Endothelial cell of umbilical vein (primary cell): ENCODE data around the gene ALDH1A3. TPM values are rescaled to one million over a fixed set of nuclear protein-coding genes. Genes with fewer than 3 reads are reported as not detected.

ENCODE experiments used
- BruUV-seq: library from RNA; stranded (reverse); fragments of 400-500 nt; replicated peaks from 2 replicates; lab custom pipeline; 2021; lab: Mats Ljungman, UMichigan
- CTCF ChIA-PET: fragments of 300-600, 350-600 bp; sonication (Branson Sonifier 250); formaldehyde crosslinking; loops from one replicate; lab custom pipeline; 2021; ENCODE audit warnings: antibody characterized with exemption, inconsistent platforms; lab: Charles Lee
- POLR2A ChIA-PET: fragments of 300-600, 350-600 bp; sonication (Branson Sonifier 250); formaldehyde crosslinking; loops from one replicate; lab custom pipeline; 2021; ENCODE audit warnings: antibody characterized with exemption, inconsistent platforms; lab: Charles Lee
- DNase-seq: peaks from one replicate; pipeline ENCODE4 v3.0.0-alpha.2; 2011; ENCODE audit warnings: low read depth, low spot score
- FAIRE-seq: peaks from 2 replicates; lab custom pipeline; 2011; peaks lifted over from hg19 to GRCh38; lab: Jason Lieb, UNC
- H2AFZ ChIP-seq: 2 replicates; pipeline ENCODE4 v1.6.0; 2012; ENCODE audit warnings: low read depth, low read length, control low read depth, inconsistent platforms
- H3K27ac ChIP-seq: 2 replicates; pipeline ENCODE4 v1.5.1; 2011; ENCODE audit warnings: low read depth, mild to moderate bottlenecking, control low read depth, low read length, moderate library complexity; ENCODE audit not compliant: insufficient read depth
- H3K27me3 ChIP-seq, 2 experiments: 2 replicates each; pipeline versions ENCODE4 v1.6.0 to v1.6.1; 2011; ENCODE audit warnings: low read length in 2 of 2, mixed read lengths in 1 of 2; ENCODE audit not compliant: control insufficient read depth in 2 of 2, insufficient read depth in 2 of 2
- H3K36me3 ChIP-seq, 2 experiments: 2 replicates in 1 of 2; 3 replicates in 1 of 2; pipeline ENCODE4 v1.5.1; 2011; ENCODE audit warnings: low read length in 2 of 2, mild to moderate bottlenecking in 1 of 2, moderate library complexity in 1 of 2; ENCODE audit not compliant: control insufficient read depth in 2 of 2, insufficient read depth in 2 of 2; ENCODE audit errors: extremely low read depth in 1 of 2
- H3K4me1 ChIP-seq: 3 replicates; pipeline ENCODE4 v1.5.1; 2011; ENCODE audit warnings: mild to moderate bottlenecking, low read length; ENCODE audit not compliant: control insufficient read depth, insufficient read depth; ENCODE audit errors: extremely low read depth
- H3K4me2 ChIP-seq: 2 replicates; pipeline ENCODE4 v1.6.1; 2011; ENCODE audit warnings: low read length, control low read depth, mixed read lengths; ENCODE audit not compliant: insufficient read depth
- H3K4me3 ChIP-seq, 3 experiments: fragments of 200-600 bp in 1 of 3; sonication (generic), shearing (Covaris generic) in 1 of 3; replicated peaks in 1 of 3; 2 replicates each; pipeline ENCODE4 v1.5.1; 2011 to 2016; ENCODE audit warnings: control low read depth in 3 of 3, low read length in 3 of 3, mild to moderate bottlenecking in 2 of 3, inconsistent platforms in 1 of 3, low read depth in 1 of 3, moderate library complexity in 1 of 3; ENCODE audit not compliant: insufficient read depth in 1 of 3
- H3K79me2 ChIP-seq: 2 replicates; pipeline ENCODE4 v1.6.0; 2012; ENCODE audit warnings: low read length, inconsistent platforms; ENCODE audit not compliant: control insufficient read depth, insufficient read depth
- H3K9ac ChIP-seq: replicated peaks from 2 replicates; pipeline ENCODE3; 2011; ENCODE audit warnings: low read length, control low read depth; ENCODE audit not compliant: insufficient read depth; ENCODE audit errors: extremely low read depth
- H3K9me1 ChIP-seq: replicated peaks from 3 replicates; pipeline ENCODE4 v1.6.0; 2011; ENCODE audit warnings: mild to moderate bottlenecking, low read length; ENCODE audit not compliant: control insufficient read depth, insufficient read depth; ENCODE audit errors: extremely low read depth
- H3K9me3 ChIP-seq: replicated peaks from 2 replicates; pipeline ENCODE4 v1.5.1; 2012; ENCODE audit warnings: low read length, inconsistent platforms; ENCODE audit not compliant: control insufficient read depth, insufficient read depth
- H4K20me1 ChIP-seq: replicated peaks from 2 replicates; pipeline ENCODE3; 2011; ENCODE audit warnings: mild to moderate bottlenecking, low read length; ENCODE audit not compliant: control insufficient read depth, insufficient read depth; ENCODE audit errors: extremely low read depth
- EZH2 ChIP-seq: IDR thresholded peaks from 2 replicates; pipeline ENCODE4 v1.6.1; 2012; ENCODE audit warnings: borderline replicate concordance, low read depth, mild to moderate bottlenecking, moderate library complexity, low read length, inconsistent platforms; ENCODE audit not compliant: severe bottlenecking
- FOS ChIP-seq: IDR thresholded peaks from 2 replicates; pipeline ENCODE4 v1.6.1; 2011; ENCODE audit warnings: mild to moderate bottlenecking, low read length, moderate library complexity, borderline replicate concordance; ENCODE audit not compliant: insufficient read depth
- GATA2 ChIP-seq: IDR thresholded peaks from 2 replicates; pipeline ENCODE4 v1.7.0; 2011; ENCODE audit warnings: low read depth, mild to moderate bottlenecking, moderate library complexity, mixed read lengths, low read length; ENCODE audit not compliant: insufficient read length, insufficient read depth
- JUN ChIP-seq: IDR thresholded peaks from 2 replicates; pipeline ENCODE4 v1.6.1; 2011; ENCODE audit warnings: borderline replicate concordance, low read depth; ENCODE audit not compliant: insufficient read length, insufficient read depth
- MYC ChIP-seq: IDR thresholded peaks from one replicate; pipeline ENCODE4 v1.6.1; 2011; ENCODE audit warnings: mild to moderate bottlenecking, low read depth, low read length
- POLR2A ChIP-seq: IDR thresholded peaks from 2 replicates; pipeline ENCODE4 v1.6.1; 2012; ENCODE audit warnings: low read depth, mild to moderate bottlenecking, control low read depth, low read length
- POLR2AphosphoS5 ChIP-seq: IDR thresholded peaks from 2 replicates; pipeline ENCODE4 v1.6.1; 2012; ENCODE audit warnings: low read depth, mild to moderate bottlenecking, control low read depth, low read length, moderate library complexity; ENCODE audit not compliant: insufficient read depth
- dilution Hi-C: fragments of 300-500 bp; cut with MboI; formaldehyde crosslinking; loops from one replicate; pipeline ENCODE4 v1.15.0; 2019; ENCODE audit warnings: low sequenced_read_pairs; ENCODE audit not compliant: extremely low pct_ligation_motif_present
- intact Hi-C: fragments of 100-400 bp; cut with micrococcal nuclease; formaldehyde crosslinking; loops from one replicate; pipeline ENCODE4 v1.10.0; 2022
- polyA plus RNA-seq, 4 experiments: library from polyadenylated mRNA; depleted of rRNA in 3 of 4; stranded (reverse) in 3 of 4; unstranded in 1 of 4; fragments of >200 nt; gene quantifications; 2 replicates each; pipeline versions ENCODE4 v1.2.1 to v1.2.3, GENCODE V29; 2011 to 2012; ENCODE audit warnings: missing spikeins in 1 of 4
- total RNA-seq: library from RNA; stranded (reverse); gene quantifications from 2 replicates; pipeline ENCODE4 v1.2.3, GENCODE V29; 2021
- TF ChIP-seq, protein P1 (sequence below): IDR thresholded peaks from 2 replicates; pipeline ENCODE4 v1.6.1; 2011; ENCODE audit not compliant: insufficient read depth, insufficient read length
- TF ChIP-seq, protein P2 (sequence below), 2 donors: IDR thresholded peaks; 1 replicate in 1 of 2; 2 replicates in 1 of 2; pipeline ENCODE4 v1.5.1; 2011; ENCODE audit warnings: low read length in 2 of 2, mild to moderate bottlenecking in 2 of 2, moderate library complexity in 2 of 2, control low read depth in 1 of 2, inconsistent platforms in 1 of 2, low read depth in 1 of 2; ENCODE audit not compliant: insufficient read depth in 1 of 2; ENCODE audit errors: extremely low read depth in 1 of 2

Gene ALDH1A3
- total and polyA plus RNA-seq, 2 donors (not counting 3 experiments of a cell fraction or from before 2014, with no cell fraction given): 2.8 to 5.8 TPM

DNA sequence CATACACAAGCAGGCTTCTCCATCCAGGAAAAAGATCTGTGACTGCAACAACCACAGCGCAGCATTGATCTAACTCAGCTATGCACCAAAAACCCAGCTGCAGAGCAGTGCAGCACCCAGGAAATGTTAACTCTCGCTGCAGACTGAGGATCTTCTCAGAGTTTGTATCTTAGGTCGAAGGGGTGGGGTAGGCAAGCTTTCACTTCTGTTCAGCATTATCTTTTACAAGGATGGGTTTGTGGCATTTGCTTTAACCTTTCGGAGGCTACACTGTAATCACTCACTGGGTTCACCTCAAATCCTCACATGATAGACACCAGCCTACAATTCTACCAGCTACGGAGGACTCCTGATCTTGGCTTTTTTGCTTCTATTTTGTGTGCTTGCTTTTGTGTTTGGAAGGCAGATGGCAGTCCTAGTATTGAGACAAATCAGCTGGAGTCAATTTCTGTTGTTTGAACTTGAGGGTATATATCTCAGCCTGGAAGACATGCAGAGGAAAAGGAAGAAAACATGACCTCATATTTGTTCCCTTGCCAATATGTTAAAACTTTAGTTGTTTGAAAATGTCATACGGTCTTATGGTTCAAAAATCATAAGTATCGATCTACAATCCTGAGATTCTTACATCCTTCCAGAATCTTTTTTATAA is 64.7 kb downstream of the ALDH1A3 start:
- no peak overlapping the region for H3K4me3 ChIP-seq
- H3K27me3 ChIP-seq: no peaks in the 10 kb centered on the region
- DNase-seq (peak; percentile 43), FAIRE-seq (no peak)
- no peaks in the 10 kb centered on the region for H3K9me1 ChIP-seq
- intact Hi-C loops: no loop called here
- no peak overlapping the region for H3K27ac ChIP-seq
- H4K20me1 ChIP-seq: no peaks in the 10 kb centered on the region
- no peak overlapping the region for H3K4me2 ChIP-seq
- ChIA-PET CTCF (interaction anchor here (1.1 to 5.3 kb wide), 3 partner anchors 10 to 63 kb away, joined by 4 to 35 read pairs (median 12); partner anchors contain the start of gene LRRK1), POLR2A (no interaction called here)
- TF ChIP-seq, protein P1, sequence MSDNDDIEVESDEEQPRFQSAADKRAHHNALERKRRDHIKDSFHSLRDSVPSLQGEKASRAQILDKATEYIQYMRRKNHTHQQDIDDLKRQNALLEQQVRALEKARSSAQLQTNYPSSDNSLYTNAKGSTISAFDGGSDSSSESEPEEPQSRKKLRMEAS: no peak
- TF ChIP-seq MYC: no peak
- no peak for TF ChIP-seq GATA2
- TF ChIP-seq POLR2A: no peak
- no peak for TF ChIP-seq FOS
- no peak for TF ChIP-seq EZH2
- no peak for TF ChIP-seq POLR2AphosphoS5
- TF ChIP-seq, protein P2, sequence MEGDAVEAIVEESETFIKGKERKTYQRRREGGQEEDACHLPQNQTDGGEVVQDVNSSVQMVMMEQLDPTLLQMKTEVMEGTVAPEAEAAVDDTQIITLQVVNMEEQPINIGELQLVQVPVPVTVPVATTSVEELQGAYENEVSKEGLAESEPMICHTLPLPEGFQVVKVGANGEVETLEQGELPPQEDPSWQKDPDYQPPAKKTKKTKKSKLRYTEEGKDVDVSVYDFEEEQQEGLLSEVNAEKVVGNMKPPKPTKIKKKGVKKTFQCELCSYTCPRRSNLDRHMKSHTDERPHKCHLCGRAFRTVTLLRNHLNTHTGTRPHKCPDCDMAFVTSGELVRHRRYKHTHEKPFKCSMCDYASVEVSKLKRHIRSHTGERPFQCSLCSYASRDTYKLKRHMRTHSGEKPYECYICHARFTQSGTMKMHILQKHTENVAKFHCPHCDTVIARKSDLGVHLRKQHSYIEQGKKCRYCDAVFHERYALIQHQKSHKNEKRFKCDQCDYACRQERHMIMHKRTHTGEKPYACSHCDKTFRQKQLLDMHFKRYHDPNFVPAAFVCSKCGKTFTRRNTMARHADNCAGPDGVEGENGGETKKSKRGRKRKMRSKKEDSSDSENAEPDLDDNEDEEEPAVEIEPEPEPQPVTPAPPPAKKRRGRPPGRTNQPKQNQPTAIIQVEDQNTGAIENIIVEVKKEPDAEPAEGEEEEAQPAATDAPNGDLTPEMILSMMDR (IDR thresholded peaks at IDR 0.05; ENCODE audit: extremely low read depth in 1 of 2, insufficient read depth in 1 of 2, low read depth in 1 of 2, low read length in 2 of 2): no peak
- TF ChIP-seq JUN: no peak
- no TSS peak for BruUV-seq
- H3K4me1 ChIP-seq: no peaks in the 10 kb centered on the region
- H3K9me3 ChIP-seq: no peaks in the 10 kb centered on the region
- H3K36me3 ChIP-seq: no peaks in the 10 kb centered on the region
- H3K9ac ChIP-seq: no peak overlapping the region
- no peak overlapping the region for H2AFZ ChIP-seq
- H3K79me2 ChIP-seq: peaks cover 2% of the 10 kb centered on the region
- dilution Hi-C loops: no loop called here
